ENCODE results near the gene NPIPA1.
"Not testable (repeated sequence)": the region's sequence is repeated elsewhere in the genome, so short reads cannot be mapped to it uniquely, and the experiment has no call there.

The NPIPA1 gene

DNA sequence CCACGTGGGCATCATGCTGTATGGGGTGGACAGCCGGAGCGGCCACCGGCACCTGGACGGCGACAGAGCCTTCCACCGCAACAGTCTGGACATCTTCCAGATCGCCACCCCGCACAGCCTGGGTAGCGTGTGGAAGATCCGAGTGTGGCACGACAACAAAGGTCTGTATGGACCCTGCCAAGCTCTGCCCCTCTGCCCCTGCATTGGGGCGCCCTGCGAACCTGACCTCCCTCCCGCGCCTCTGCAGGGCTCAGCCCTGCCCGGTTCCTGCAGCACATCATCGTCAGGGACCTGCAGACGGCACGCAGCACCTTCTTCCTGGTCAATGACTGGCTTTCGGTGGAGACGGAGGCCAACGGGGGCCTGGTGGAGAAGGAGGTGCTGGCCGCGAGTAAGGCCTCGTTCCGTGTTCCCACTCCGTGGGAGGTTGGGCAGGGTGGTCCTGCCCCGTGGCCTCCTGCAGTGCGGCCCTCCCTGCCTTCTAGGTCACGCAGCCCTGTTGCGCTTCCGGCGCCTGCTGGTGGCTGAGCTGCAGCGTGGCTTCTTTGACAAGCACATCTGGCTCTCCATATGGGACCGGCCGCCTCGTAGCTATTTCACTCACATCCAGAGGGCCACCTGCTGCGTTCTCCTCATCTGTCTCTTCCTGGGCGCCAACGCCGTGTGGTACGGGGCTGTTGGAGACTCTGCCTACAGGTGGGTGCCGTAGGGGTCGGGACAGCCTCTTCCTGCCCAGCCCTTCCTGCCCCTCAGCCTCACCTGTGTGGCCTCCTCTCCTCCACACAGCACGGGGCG, 4.5 kb upstream of the NPIPA1 start:
- H3K27me3 ChIP-seq (ENCODE audit: insufficient read depth, low read length); H3K36me3 ChIP-seq (ENCODE audit: insufficient read depth, low read length); H2AFZ ChIP-seq (ENCODE audit: low read length, unreplicated experiment); H3K79me2 ChIP-seq (ENCODE audit: control insufficient read depth, insufficient read depth, low read length, unreplicated experiment); H3K4me1 ChIP-seq (ENCODE audit: control insufficient read depth, insufficient read depth, low read length, unreplicated experiment); H3K27ac ChIP-seq (ENCODE audit: low read depth, low read length); H3K4me3 ChIP-seq (ENCODE audit: low read depth, low read length): not testable (repeated sequence)

DNA sequence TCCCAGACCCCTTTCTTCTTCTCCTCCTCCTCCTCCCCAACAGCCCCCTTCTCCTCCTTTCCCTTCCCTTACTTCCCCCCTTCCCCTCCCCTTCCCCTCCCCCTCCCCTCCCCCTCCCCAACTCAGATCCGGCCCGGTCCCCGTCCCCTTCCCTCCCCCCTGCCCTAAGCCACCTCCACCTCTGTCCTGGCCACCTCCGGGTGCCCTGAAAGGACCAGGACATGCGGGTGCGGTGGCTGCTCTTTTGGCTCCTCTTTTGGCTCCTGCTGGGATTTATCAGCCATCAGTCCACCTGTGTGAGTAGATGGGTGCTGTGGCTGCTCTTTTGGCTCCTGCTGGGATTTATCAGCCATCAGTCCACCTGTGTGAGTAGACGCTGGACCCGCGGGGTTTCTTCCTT, 751 bp downstream of the NPIPA1 start:
- H3K36me3 ChIP-seq (ENCODE audit: insufficient read depth, low read length); H3K79me2 ChIP-seq (ENCODE audit: control insufficient read depth, insufficient read depth, low read length, unreplicated experiment); H3K27me3 ChIP-seq (ENCODE audit: insufficient read depth, low read length); H2AFZ ChIP-seq (ENCODE audit: low read length, unreplicated experiment); H3K4me1 ChIP-seq (ENCODE audit: control insufficient read depth, insufficient read depth, low read length, unreplicated experiment); H3K27ac ChIP-seq (ENCODE audit: low read depth, low read length); H3K4me3 ChIP-seq (ENCODE audit: low read depth, low read length): not testable (repeated sequence)

DNA sequence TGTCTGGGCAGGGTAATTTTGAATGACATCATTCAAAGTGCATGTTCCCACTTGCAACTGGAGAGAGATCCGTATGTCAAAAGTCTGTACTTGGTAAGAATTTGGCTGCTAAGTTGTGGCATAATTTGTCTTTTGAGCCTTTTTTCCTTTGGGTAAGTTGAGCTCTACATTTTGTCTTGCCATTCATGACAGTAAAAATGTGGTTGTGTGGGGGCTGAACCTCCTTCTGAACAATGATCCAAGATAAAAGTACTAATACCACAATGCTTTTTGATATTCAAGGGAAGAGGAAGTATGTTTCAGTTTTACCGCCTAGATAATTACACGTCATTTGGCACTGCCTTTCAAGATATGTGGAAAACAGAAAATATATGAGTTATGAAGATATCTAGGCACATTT, 5.4 kb downstream of the NPIPA1 start:
- not testable (repeated sequence) for H3K4me1 ChIP-seq (ENCODE audit: control insufficient read depth, insufficient read depth, low read length, unreplicated experiment); H3K27me3 ChIP-seq (ENCODE audit: insufficient read depth, low read length); H3K4me3 ChIP-seq (ENCODE audit: low read depth, low read length); H3K27ac ChIP-seq (ENCODE audit: low read depth, low read length); H2AFZ ChIP-seq (ENCODE audit: low read length, unreplicated experiment); H3K79me2 ChIP-seq (ENCODE audit: control insufficient read depth, insufficient read depth, low read length, unreplicated experiment); H3K36me3 ChIP-seq (ENCODE audit: insufficient read depth, low read length)

DNA sequence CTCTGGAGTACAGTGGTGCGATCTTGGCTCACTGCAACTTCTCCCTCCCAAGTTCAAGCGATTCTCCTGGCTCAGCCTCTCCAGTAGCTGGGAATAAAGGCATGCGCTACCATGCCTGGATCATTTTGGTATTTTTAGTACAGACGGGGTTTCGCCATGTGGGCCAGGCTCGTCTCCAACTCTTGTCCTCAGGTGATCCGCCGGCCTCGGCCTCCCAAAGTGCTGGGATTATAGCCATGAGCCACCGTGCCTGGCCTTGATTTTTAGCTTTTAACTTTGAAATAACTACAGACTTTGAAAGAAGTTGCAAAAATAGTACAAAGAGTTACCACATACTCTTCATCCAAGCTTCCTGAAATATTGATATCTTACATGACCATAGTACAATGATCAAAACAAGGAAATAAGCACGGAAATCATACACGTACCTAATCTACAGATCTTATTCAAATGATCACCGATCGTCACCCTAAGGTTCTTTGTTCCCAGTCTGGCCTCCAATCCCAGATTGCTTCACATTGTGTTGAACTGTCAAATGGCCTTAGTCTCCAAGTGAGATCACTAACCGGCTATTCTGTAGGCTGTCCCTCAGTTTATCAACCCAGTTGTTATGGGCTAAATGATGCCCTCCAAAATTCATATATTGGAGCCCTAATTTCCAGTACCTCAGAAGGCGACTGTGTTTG, 18.4 kb downstream of the NPIPA1 start:
- Histone ChIP-seq H3K79me2 (ENCODE audit: control insufficient read depth, insufficient read depth, low read length, unreplicated experiment) (no peaks in the 10 kb centered on the region), H3K27ac (ENCODE audit: low read depth, low read length) (no peak overlapping the region), H3K27me3 (ENCODE audit: insufficient read depth, low read length) (no peaks in the 10 kb centered on the region), H3K36me3 (ENCODE audit: insufficient read depth, low read length) (no peaks in the 10 kb centered on the region), H3K4me3 (ENCODE audit: low read depth, low read length) (no peak overlapping the region), H2AFZ (ENCODE audit: low read length, unreplicated experiment) (no peak overlapping the region), H3K4me1 (ENCODE audit: control insufficient read depth, insufficient read depth, low read length, unreplicated experiment) (no peaks in the 10 kb centered on the region)

DNA sequence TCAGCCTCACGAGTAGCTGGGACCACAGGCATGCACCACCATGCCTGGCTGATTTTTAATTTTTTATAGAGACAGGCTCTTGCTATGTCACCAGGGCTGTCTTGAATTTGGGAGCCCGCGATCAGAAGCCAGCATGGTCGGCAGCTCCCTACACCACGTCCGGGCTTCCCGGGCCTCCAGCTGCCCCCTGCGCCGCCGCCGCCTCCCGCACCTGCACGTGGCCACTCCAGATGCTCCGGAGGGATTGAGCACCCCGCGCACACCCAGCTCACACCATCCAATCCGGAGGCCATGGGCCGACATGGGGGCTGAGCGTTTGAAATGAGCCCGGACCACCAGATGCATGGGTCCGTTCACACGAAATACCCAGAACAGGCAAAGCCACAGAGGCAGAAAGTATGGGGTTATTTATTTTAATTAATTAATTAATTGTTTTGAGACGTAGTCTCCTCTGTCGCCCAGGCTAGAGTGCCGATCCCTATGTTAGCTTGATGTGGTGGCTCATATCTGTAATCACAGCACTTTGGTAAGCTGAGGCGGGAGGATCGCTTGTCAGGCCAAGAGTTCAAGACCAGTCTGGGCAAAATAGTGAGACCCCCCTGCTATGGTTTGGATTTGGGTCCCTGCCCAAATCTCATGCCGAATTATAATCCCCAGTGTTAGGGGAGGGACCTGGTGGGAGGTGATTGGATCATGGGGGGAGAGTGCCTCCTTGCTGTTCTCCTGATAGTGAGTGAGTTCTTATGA, 20.5 kb downstream of the NPIPA1 start:
- Histone ChIP-seq H3K4me3 (ENCODE audit: low read depth, low read length) (no peak overlapping the region), H2AFZ (ENCODE audit: low read length, unreplicated experiment) (no peak overlapping the region), H3K4me1 (ENCODE audit: control insufficient read depth, insufficient read depth, low read length, unreplicated experiment) (no peaks in the 10 kb centered on the region), H3K79me2 (ENCODE audit: control insufficient read depth, insufficient read depth, low read length, unreplicated experiment) (no peaks in the 10 kb centered on the region), H3K36me3 (ENCODE audit: insufficient read depth, low read length) (no peaks in the 10 kb centered on the region), H3K27me3 (ENCODE audit: insufficient read depth, low read length) (0 out of 2 replicates have a peak, but pooled peaks cover 5% of the 10 kb centered on the region), H3K27ac (ENCODE audit: low read depth, low read length) (no peak overlapping the region)

DNA sequence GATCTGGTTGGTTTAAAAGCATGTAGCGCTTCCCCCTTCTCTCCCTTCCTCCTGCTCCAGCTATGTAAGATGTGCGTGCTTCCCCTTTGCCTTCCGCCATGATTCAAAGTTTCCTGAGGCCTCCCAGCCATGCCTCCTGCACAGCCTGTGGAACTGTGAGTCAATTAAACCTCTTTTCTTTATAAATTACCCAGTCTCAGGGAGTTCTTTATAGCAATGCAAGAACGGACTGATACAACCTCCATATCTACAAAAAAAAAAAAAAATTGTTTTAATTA, 21.0 kb downstream of the NPIPA1 start:
- Histone ChIP-seq H3K27ac (ENCODE audit: low read depth, low read length) (no peak overlapping the region), H2AFZ (ENCODE audit: low read length, unreplicated experiment) (no peak overlapping the region)

DNA sequence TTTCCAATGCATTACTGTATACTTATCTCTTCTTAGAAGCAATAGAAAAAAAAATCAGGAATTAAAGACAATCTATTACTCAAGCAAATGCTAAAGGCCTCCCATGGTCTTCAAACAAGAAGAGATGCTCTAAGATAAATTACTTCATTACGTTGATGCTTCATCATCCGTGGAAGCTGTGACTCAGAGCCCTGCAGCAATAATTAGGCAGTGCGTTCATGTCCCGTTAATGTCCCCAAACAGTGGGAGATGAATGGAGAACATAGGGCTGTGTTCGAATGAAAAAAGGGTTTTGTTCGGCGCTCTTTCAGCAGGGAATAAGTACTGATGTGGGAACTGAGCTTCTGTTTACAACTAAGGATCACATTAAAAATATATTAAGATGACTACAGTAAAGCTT, 21.7 kb downstream of the NPIPA1 start:
- H3K36me3 ChIP-seq (ENCODE audit: insufficient read depth, low read length): no peaks in the 10 kb centered on the region
- H3K4me1 ChIP-seq (ENCODE audit: control insufficient read depth, insufficient read depth, low read length, unreplicated experiment): no peaks in the 10 kb centered on the region
- H3K27me3 ChIP-seq (ENCODE audit: insufficient read depth, low read length): peaks cover 14% of the 10 kb centered on the region; the same call in 1 of the 2 replicates
- H2AFZ ChIP-seq (ENCODE audit: low read length, unreplicated experiment): no peak overlapping the region
- no peaks in the 10 kb centered on the region for H3K79me2 ChIP-seq (ENCODE audit: control insufficient read depth, insufficient read depth, low read length, unreplicated experiment)
- H3K4me3 ChIP-seq (ENCODE audit: low read depth, low read length): no peak overlapping the region
- no peak overlapping the region for H3K27ac ChIP-seq (ENCODE audit: low read depth, low read length)

More for the DNA sequence above, 21.0 kb downstream of the NPIPA1 start:
- Histone ChIP-seq H3K27me3 (ENCODE audit: insufficient read depth, low read length) (peaks cover 7% of the 10 kb centered on the region; the same call in 1 of the 2 replicates), H3K36me3 (ENCODE audit: insufficient read depth, low read length) (no peaks in the 10 kb centered on the region), H3K79me2 (ENCODE audit: control insufficient read depth, insufficient read depth, low read length, unreplicated experiment) (no peaks in the 10 kb centered on the region), H3K4me1 (ENCODE audit: control insufficient read depth, insufficient read depth, low read length, unreplicated experiment) (no peaks in the 10 kb centered on the region), H3K4me3 (ENCODE audit: low read depth, low read length) (no peak overlapping the region)

DNA sequence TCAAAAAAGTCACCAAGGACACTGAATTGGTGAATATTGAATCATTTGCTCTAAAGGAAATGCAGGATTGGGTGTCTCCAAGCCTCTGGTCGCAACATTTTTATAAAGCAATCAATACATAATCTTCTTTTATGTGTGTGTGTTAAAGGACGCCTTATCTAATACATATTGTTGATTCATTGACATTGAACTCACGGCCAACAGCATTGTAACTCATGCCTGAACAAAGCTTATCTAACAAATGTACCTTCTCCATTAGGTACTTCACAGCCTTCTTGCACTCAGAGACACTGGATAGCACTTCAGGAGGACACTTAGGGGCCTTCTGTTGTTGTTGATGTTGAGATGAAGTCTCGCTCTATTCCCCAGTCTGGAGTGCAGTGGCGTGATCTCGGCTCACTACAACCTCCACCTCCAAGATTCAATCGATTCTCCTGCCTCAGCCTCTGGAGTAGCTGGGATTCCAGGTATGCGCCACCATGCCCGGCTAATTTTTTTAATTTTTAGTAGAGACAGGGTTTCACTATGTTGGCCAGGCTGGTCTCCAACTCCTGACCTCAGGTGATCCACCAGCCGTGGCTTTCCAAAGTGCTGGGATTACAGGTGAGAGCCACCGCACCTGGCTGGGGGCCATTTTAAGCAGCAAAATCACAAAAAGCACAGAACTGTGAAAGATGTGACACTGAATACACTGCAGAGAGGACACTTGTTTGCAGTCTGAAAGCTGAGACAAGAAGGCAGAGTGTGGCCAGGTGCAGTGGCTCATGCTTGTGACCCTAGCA, 24.4 kb downstream of the NPIPA1 start:
- Histone ChIP-seq H3K36me3 (ENCODE audit: insufficient read depth, low read length) (no peaks in the 10 kb centered on the region), H3K4me1 (ENCODE audit: control insufficient read depth, insufficient read depth, low read length, unreplicated experiment) (no peaks in the 10 kb centered on the region), H3K79me2 (ENCODE audit: control insufficient read depth, insufficient read depth, low read length, unreplicated experiment) (no peaks in the 10 kb centered on the region), H3K4me3 (ENCODE audit: low read depth, low read length) (no peak overlapping the region), H3K27ac (ENCODE audit: low read depth, low read length) (no peak overlapping the region), H2AFZ (ENCODE audit: low read length, unreplicated experiment) (no peak overlapping the region), H3K27me3 (ENCODE audit: insufficient read depth, low read length) (peaks cover 14% of the 10 kb centered on the region; the same call in 1 of the 2 replicates)

DNA sequence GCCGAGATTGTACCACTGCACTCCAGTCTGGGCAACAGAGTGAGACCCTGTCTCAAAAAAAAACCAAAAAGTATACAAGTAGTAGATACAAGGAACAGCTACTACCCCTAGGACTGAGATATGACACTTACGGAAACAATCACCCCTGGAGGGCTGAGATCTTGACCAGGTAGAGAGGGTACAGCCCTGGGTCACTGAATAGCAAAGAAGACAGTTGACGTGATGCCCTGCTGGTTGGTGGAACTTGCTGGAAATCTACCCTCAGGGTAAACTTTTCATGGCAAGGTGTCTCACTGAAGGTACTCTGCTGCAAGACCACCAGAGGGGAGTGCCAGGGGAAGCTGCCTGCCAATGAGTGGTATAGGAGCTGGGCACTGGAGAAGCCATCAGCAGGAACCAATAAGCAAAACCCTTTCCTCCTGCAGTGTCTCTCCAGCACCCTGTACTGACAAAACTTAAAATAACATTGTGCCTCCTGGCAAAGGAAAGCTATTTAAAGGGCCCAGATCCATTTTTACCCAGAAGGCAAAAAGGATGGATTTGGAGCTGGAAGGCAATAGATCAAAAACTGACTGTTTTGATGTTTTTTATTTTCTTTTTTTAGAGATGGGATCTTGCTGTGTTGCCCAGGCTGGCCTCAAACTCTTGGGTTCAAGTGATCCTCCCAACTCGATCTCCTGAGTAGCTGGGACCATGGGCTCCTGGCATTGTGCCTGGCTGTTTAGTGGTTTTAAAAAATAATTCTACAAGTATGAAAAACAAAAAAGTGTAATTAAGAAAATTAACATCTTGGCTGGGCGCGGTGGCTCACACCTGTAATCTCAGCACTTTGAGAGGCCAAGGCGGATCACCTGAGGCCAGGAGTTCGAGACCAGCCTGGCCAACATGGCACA, 26.3 kb downstream of the NPIPA1 start:
- H3K27me3 ChIP-seq (ENCODE audit: insufficient read depth, low read length): peaks cover 14% of the 10 kb centered on the region; the same call in 1 of the 2 replicates
- no peaks in the 10 kb centered on the region for H3K79me2 ChIP-seq (ENCODE audit: control insufficient read depth, insufficient read depth, low read length, unreplicated experiment)
- H3K27ac ChIP-seq (ENCODE audit: low read depth, low read length): no peak overlapping the region
- no peak overlapping the region for H3K4me3 ChIP-seq (ENCODE audit: low read depth, low read length)
- no peaks in the 10 kb centered on the region for H3K4me1 ChIP-seq (ENCODE audit: control insufficient read depth, insufficient read depth, low read length, unreplicated experiment)
- H2AFZ ChIP-seq (ENCODE audit: low read length, unreplicated experiment): no peak overlapping the region
- H3K36me3 ChIP-seq (ENCODE audit: insufficient read depth, low read length): no peaks in the 10 kb centered on the region

DNA sequence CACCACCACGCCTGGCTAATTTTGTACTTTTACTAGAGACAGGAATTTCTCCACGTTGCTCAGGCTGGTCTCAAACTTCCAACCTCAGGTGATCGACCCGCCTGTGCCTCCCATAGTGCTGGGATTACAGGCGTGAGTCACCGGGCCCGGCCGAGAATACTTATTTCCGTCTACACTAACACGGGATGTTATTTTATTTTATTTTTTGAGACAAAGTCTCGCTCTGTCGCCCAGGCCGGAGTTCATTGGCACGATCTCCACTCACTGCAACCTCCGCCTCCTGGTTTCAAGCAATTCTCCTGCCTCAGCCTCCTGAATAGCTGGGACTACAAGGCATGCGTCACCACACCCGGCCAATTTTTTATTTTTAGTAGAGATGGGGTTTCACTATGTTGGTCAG, 28.1 kb downstream of the NPIPA1 start:
- Histone ChIP-seq H2AFZ (ENCODE audit: low read length, unreplicated experiment) (no peak overlapping the region), H3K36me3 (ENCODE audit: insufficient read depth, low read length) (no peaks in the 10 kb centered on the region), H3K4me3 (ENCODE audit: low read depth, low read length) (no peak overlapping the region), H3K79me2 (ENCODE audit: control insufficient read depth, insufficient read depth, low read length, unreplicated experiment) (no peaks in the 10 kb centered on the region), H3K27ac (ENCODE audit: low read depth, low read length) (no peak overlapping the region), H3K4me1 (ENCODE audit: control insufficient read depth, insufficient read depth, low read length, unreplicated experiment) (no peaks in the 10 kb centered on the region), H3K27me3 (ENCODE audit: insufficient read depth, low read length) (peaks cover 14% of the 10 kb centered on the region; the same call in 1 of the 2 replicates)
